Measurements from ENCODE around the gene TOB2. TPM values are rescaled to one million over a fixed set of nuclear protein-coding genes. Genes with fewer than 3 reads are reported as not detected.

Gene TOB2
- total and polyA plus RNA-seq, 7 donors = 9.5 to 111 (median 26.1) TPM

GRCh38 chr22:41431656-41432055 lies 14.9 kb downstream of the TOB2 start:
- TF ChIP-seq, protein P1, sequence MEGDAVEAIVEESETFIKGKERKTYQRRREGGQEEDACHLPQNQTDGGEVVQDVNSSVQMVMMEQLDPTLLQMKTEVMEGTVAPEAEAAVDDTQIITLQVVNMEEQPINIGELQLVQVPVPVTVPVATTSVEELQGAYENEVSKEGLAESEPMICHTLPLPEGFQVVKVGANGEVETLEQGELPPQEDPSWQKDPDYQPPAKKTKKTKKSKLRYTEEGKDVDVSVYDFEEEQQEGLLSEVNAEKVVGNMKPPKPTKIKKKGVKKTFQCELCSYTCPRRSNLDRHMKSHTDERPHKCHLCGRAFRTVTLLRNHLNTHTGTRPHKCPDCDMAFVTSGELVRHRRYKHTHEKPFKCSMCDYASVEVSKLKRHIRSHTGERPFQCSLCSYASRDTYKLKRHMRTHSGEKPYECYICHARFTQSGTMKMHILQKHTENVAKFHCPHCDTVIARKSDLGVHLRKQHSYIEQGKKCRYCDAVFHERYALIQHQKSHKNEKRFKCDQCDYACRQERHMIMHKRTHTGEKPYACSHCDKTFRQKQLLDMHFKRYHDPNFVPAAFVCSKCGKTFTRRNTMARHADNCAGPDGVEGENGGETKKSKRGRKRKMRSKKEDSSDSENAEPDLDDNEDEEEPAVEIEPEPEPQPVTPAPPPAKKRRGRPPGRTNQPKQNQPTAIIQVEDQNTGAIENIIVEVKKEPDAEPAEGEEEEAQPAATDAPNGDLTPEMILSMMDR (IDR thresholded peaks at IDR 0.05) = no peak
- Histone ChIP-seq H3K27ac (peak overlapping the region; percentile 77), H3K4me3 (no peak overlapping the region), H3K9me3 (no peaks in the 10 kb centered on the region), H3K27me3 (ENCODE audit: insufficient read depth in 3 of 3, low read length in 2 of 3) (no peaks in the 10 kb centered on the region), H3K4me1 (peaks cover 52% of the 10 kb centered on the region), H3K36me3 (ENCODE audit: insufficient read depth in 1 of 2, low read depth in 1 of 2) (peaks cover 0 to 36% of the 10 kb centered on the region in 2 donors)
- 73 to 81% (median 75%) methylated on average over 6 of the region's 6 CpGs for WGBS, 3 donors
- DNase-seq (no peak), ATAC-seq (peak in 3 of 4 donors; percentile 1 to 5 (median 3))
- intact Hi-C loops (cut with DNase I) = no loop called here

DNA sequence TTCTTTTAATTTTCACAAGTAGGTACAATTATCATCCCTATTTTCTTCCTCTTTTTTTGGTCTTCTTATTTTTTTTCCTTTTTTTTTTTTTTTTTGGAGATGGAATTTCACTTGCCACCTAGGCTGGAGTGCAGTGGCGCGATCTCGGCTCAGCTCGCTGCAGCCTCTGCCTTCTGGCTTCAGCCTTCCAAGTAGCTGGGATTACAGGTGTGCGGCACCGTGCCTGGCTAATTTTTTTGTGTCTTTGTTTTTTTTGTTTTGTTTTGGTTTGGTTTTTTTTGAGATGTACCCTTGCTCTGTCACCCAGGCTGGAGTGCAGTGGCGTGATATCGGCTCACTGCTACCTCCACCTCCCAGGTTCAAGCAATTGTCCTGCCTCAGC lies 16.7 kb downstream of the TOB2 start:
- peak overlapping the region; percentile 77 for H3K27ac ChIP-seq
- no peaks in the 10 kb centered on the region for H3K27me3 ChIP-seq (ENCODE audit: insufficient read depth in 3 of 3, low read length in 2 of 3)
- peaks cover 0 to 29% of the 10 kb centered on the region in 2 donors for H3K36me3 ChIP-seq (ENCODE audit: insufficient read depth in 1 of 2, low read depth in 1 of 2)
- H3K4me1 ChIP-seq = peaks cover 49% of the 10 kb centered on the region
- intact Hi-C loops (cut with DNase I) = no loop called here
- no peak overlapping the region for H3K4me3 ChIP-seq
- 47 to 69% (median 49%) methylated on average over 8 of the region's 8 CpGs for WGBS, 3 donors
- H3K9me3 ChIP-seq = no peaks in the 10 kb centered on the region
- DNase-seq = no peak
- TF ChIP-seq, protein P1 (IDR thresholded peaks at IDR 0.05) = no peak
- peak in 1 of 4 donors; percentile 8 for ATAC-seq

DNA sequence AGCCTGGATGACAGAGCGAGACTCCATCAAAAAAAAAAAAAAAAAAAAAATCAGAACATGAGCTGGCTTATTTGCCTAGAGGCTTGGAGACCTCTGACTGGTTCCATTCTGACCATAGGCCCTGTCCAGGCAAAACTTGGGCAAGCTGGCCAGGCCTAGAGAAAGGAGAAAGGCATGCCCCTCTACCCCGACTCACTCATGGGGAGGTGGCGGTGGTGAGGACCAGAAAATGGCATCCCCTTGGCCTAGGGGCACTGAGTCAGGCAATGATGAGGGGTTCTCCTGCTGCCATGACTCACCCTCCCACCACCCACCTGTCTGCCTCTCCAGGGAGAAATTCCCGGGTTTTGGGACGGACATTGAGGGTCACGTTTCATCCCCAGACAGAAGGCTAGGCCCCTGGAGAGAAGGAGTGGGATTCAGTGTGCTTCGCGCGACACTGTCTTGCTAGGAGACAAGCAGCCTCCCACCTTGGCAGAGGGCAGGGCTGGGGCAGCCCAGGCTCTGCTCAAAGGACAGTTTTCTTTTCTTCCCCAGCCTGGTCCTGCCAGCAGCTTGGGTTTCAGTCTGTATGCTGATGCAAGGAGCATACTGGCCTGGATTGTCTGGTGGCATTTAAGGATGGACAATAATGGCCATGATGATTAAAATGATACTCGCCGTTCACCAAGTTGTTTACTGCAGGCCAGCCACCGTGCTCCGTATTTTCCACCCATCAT lies 17.2 kb downstream of the TOB2 start:
- DNase-seq (peak; percentile 45 to 87), ATAC-seq (peak; percentile 73 to 78 (median 76))
- intact Hi-C loops (cut with DNase I) = no loop called here
- WGBS, 3 donors = 36 to 48% (median 38%) methylated on average over 13 of the region's 13 CpGs
- Histone ChIP-seq H3K9me3 (no peaks in the 10 kb centered on the region), H3K27me3 (ENCODE audit: insufficient read depth in 3 of 3, low read length in 2 of 3) (no peaks in the 10 kb centered on the region), H3K27ac (peak overlapping the region; percentile 77), H3K36me3 (ENCODE audit: insufficient read depth in 1 of 2, low read depth in 1 of 2) (peaks cover 0 to 28% of the 10 kb centered on the region in 2 donors), H3K4me3 (no peak overlapping the region), H3K4me1 (peaks cover 44% of the 10 kb centered on the region)
- TF ChIP-seq, protein P1 (IDR thresholded peaks at IDR 0.05) = no peak

- DNase-seq (no peak), ATAC-seq (no peak)
- peaks cover 0 to 33% of the 10 kb centered on the region in 2 donors for H3K36me3 ChIP-seq (ENCODE audit: insufficient read depth in 1 of 2, low read depth in 1 of 2)
- 38 to 59% (median 38%) methylated on average over 9 of the region's 9 CpGs for WGBS, 3 donors
- peaks cover 34% of the 10 kb centered on the region for H3K4me1 ChIP-seq
- H3K4me3 ChIP-seq = no peak overlapping the region
- TF ChIP-seq, protein P1 (IDR thresholded peaks at IDR 0.05) = no peak
- peak overlapping the region; percentile 53 for H3K27ac ChIP-seq
- intact Hi-C loops (cut with DNase I) = no loop called here
- H3K9me3 ChIP-seq = no peaks in the 10 kb centered on the region
- H3K27me3 ChIP-seq (ENCODE audit: insufficient read depth in 3 of 3, low read length in 2 of 3) = no peaks in the 10 kb centered on the region
Observed at GRCh38 chr22:41425660-41426365, 20.8 kb downstream of the TOB2 start.

Measured in psoas muscle (tissue), 8 donors.